Testis (tissue), 2 donors: ENCODE results near the gene ZNF830.
"Not testable (repeated sequence)": the region's sequence is repeated elsewhere in the genome, so short reads cannot be mapped to it uniquely, and the experiment has no call there.

Experiments
- POLR2A ChIP-seq: fragments of 450-650 bp; IDR thresholded peaks from one replicate; pipeline ENCODE4 v1.6.1; 2017; ENCODE audit warnings: antibody characterized with exemption, mild to moderate bottlenecking, moderate library complexity
- TF ChIP-seq, protein P1 (sequence below), 3 experiments: fragments of 450-650 bp in 2 of 3; fragments of 200-600 bp in 1 of 3; sonication (generic) in 1 of 3; IDR thresholded peaks; one replicate each; pipeline ENCODE4 v1.5.1; 2016 to 2019; ENCODE audit warnings: antibody characterized with exemption in 3 of 3, mild to moderate bottlenecking in 2 of 3, moderate library complexity in 1 of 3

DNA sequence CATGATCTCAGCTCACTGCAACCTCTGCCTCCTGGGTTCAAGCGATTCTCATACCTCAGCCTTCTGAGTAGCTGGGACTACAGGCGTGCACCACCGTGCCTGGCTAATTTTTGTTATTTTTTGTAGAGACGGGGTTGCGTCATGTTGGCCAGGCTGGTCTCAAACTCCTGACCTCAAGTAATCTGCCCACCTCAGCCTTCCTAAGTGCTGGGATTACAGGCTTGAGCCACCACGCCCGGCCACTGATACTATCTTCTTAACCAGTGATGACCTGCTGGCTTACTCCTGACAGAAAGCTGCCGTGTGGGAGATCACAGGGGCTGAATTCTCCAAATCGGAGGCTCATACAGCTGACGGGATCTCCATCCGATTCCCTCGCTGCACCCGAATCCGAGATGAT lies 39.6 kb downstream of the ZNF830 start:
- not testable (repeated sequence) for TF ChIP-seq POLR2A
- TF ChIP-seq, protein P1, sequence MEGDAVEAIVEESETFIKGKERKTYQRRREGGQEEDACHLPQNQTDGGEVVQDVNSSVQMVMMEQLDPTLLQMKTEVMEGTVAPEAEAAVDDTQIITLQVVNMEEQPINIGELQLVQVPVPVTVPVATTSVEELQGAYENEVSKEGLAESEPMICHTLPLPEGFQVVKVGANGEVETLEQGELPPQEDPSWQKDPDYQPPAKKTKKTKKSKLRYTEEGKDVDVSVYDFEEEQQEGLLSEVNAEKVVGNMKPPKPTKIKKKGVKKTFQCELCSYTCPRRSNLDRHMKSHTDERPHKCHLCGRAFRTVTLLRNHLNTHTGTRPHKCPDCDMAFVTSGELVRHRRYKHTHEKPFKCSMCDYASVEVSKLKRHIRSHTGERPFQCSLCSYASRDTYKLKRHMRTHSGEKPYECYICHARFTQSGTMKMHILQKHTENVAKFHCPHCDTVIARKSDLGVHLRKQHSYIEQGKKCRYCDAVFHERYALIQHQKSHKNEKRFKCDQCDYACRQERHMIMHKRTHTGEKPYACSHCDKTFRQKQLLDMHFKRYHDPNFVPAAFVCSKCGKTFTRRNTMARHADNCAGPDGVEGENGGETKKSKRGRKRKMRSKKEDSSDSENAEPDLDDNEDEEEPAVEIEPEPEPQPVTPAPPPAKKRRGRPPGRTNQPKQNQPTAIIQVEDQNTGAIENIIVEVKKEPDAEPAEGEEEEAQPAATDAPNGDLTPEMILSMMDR (IDR thresholded peaks at IDR 0.05) = not testable (repeated sequence)
